GM18507 (cell line): Measurements from ENCODE around the gene LEKR1.
A peak's percentile ranks its signal among the peaks of the same experiment; 100 is the strongest.
"Not testable (repeated sequence)": the region's sequence is repeated elsewhere in the genome, so short reads cannot be mapped to it uniquely, and the experiment has no call there.

Experiments used
- DNase-seq: peaks from one replicate; pipeline ENCODE4 v3.0.0; 2011; ENCODE audit warnings: low read depth; ENCODE audit not compliant: insufficient read length; ENCODE audit errors: extremely low spot score
- FAIRE-seq: peaks from 2 replicates; lab custom pipeline; 2011; peaks lifted over from hg19 to GRCh38; lab: Jason Lieb, UNC

The LEKR1 gene

DNA sequence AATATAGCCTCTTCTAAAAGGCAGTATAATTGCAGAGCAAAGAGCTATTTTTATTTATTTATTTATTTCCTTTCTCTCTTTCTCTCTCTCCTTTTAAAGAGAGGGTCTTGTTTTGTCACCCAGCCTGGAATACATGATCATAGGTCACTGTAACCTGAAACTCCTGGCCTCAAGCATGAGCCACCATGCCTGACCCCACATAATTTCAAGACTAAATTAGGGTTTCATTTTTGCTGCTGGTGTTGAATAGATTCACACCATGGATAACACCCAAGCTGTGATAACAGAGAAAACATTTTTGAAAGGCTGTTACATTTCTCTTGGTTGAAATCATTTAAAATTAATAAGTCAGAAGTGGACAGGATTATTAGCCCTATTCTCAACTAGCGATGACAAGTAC, 131.6 kb downstream of the LEKR1 start:
- no peak for DNase-seq
- peak; percentile 84 for FAIRE-seq

GRCh38 chr3:156963096-156963495, 136.9 kb downstream of the LEKR1 start:
- no peak for DNase-seq
- FAIRE-seq, result no peak

- no peak for FAIRE-seq
Observed at GRCh38 chr3:156964577-156964976, 138.4 kb downstream of the LEKR1 start.

GRCh38 chr3:156966349-156966748, 140.2 kb downstream of the LEKR1 start:
- not testable (repeated sequence) for FAIRE-seq, DNase-seq

More at GRCh38 chr3:156964577-156964976, 138.4 kb downstream of the LEKR1 start:
- no peak for DNase-seq

- no peak for FAIRE-seq
- DNase-seq, result no peak
Observed at GRCh38 chr3:156973954-156974353, 147.8 kb downstream of the LEKR1 start.

DNA sequence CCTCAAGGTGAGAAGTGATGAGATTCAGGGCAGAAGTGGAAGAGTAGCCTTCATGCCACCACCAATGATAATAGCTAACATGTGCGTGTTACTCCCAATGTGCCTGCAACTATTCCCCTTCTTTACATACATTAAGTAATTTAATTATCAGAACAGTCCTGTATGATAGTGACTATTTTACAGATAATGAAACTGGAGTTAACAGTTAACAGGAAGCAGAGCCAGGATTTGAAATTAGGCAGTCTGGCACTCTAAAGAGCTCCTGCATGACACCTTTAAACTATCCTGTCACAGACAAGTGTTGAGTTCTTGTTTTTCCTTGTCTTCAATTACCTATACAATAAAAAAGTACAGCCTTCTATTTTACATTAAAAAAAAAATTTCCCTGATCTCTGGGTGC, 148.8 kb downstream of the LEKR1 start:
- peak; percentile 29 for FAIRE-seq

DNA sequence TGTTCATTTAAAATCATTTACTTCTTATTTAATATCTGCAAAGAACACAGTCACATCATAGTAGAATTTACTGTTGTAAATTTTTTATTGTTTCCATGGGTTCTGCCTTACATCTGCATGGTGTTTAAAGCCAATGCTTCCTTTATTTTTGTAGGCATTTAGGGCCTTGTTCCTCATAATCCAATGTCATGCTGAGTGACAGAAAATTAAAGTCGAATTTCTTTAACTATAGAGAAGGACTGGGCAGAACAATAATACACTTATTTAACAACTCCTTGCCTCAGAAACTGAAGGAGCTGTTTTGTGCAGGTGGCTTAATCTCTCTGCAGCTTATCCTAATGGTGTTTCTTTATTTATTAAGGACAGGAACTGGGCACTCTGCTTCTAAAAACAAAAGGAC, 149.6 kb downstream of the LEKR1 start:
- FAIRE-seq (no peak), DNase-seq (no peak)

More for the DNA sequence above, 148.8 kb downstream of the LEKR1 start:
- DNase-seq, result no peak

DNA sequence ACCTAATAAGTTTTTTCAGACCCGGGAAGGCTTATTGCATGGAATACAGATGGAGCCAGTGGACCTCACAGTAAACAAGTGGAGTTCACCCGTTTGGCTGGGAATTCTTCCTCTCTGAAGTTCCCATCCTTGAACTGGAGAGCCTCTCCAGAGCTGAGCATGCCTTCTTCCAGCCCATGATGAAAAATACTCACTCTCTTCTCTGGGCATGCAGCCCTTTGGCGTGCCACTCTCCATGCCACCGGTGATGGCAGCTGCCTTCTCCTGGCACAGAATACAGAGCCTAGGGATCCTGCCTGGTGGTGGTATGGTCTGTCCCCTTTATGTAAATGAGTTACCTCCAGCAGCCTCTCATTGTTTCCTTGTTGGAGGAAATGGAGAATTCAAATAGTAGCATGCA, 150.8 kb downstream of the LEKR1 start:
- no peak for DNase-seq
- FAIRE-seq, result no peak

DNA sequence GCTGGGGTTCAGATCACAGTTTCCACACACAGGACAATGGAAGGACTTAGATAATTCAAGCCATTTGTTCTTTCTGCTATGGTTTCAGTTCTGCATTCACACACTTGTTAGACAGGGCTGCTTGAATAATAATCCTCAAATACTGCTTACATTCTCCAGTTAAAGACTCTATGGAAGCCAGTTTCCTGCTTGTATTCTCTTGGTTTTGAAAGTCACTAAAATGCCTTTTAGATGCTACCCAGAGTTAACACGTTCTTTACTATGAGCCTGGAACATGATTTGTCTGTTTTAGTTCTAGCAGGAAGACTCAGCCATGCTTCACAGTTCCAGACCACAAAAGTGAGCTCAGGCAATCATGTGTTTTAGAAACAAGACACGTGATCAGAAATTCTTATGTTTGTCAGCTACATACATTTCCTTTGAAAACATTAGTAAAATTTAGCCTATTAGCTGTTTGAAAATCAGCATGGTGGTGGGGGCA, 152.4 kb downstream of the LEKR1 start:
- peak; percentile 22 for DNase-seq
- peak; percentile 96 for FAIRE-seq

DNA sequence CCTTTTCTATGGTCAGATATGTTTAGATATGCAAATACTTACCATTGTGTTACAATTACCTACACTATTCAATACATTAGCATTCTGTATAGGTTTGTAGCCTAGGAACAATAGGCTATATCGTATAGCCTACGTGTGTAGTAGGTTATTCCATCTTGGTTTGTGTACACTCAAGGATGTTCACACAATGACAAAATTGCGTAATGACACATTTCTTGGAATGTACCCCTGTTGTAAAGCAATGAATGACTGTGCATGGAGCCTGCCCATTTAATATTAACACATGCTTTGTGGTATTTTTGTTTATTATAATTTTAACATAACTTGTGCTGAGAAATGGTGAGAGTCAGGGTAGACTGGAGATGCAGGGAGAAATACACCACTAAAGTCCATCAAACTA, 154.9 kb downstream of the LEKR1 start:
- FAIRE-seq (no peak), DNase-seq (no peak)

DNA sequence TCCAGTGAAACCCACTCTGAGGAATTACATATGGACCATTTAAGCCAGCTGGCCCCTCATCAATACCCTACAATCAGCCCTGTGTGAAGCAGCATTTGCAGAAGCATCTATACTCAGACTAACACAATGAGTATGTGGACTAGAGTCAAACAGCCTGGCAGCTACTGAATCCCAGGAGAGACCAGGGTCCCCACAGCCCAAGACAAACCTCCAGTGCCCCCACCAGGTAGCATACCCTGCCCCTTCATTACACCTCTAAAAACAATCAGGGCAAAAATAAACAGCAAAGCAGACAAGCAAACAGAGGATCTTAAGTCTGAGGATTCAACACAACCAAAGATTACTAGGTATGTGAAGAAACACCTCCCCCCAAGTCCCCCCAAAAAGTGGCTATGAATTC, 157.4 kb downstream of the LEKR1 start:
- FAIRE-seq (no peak), DNase-seq (no peak)

DNA sequence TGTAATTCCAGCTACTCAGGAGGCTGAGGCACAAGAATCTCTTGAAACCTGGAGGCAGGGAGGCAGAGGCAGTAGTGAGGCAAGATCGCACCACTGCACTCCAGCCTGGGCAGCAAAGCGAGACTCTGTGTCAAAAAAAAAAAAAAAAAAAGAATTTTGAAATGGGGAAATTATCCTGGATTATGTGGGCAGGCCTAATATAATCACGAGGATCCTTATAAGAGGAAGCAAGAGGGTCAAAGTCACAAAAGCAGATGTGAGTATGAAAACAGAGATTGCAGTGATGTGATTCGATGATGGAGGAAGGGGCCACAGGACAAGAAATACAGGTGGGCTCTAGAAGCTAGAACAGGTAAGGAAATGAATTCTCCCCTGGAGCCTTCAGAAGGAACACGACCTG, 159.6 kb downstream of the LEKR1 start:
- no peak for FAIRE-seq
- DNase-seq, result no peak

- no peak for FAIRE-seq
- DNase-seq, result no peak
Observed at GRCh38 chr3:156987946-156988345, 161.8 kb downstream of the LEKR1 start.

DNA sequence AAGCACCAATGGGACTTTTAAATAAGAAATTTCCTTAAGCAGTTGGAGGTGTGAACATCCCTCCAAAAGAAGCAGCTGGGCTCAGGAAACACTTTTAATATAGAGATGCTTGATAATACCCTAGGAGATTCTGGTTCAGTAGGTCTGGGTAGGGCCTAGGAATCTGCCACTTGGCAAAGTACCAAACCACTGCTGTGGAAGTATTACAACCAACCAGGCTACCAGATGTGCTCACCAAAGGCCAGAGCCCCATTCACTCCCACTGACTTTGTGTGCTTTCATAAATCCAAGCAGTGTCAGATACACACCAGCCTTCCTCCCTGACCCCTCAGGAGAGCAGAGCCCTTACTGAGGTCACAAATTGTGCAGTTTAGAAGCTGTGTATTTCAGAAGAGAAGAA, 171.2 kb downstream of the LEKR1 start:
- FAIRE-seq, result no peak
- no peak for DNase-seq

- FAIRE-seq, result no peak
Observed at GRCh38 chr3:157001221-157001957, 175.2 kb downstream of the LEKR1 start.

DNA sequence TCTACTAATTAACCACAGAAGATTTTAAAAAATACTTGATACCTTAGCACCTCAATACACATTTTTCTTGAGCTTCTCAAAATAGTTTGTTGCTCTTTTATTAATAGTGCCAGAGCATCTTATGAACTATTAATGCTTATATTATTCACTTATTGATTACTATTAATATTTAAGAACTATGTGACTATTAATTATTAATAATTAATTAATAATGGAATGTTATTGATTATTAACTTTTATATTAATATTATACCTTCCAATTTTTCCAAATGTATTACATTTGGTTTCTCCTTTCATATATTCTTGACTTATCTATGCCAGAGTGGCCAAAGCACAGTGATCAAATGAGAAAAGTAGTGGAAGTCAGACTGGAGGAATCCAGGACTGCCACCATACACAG, 195.5 kb downstream of the LEKR1 start:
- no peak for DNase-seq
- FAIRE-seq, result no peak

More at GRCh38 chr3:157001221-157001957, 175.2 kb downstream of the LEKR1 start:
- DNase-seq, result no peak

DNA sequence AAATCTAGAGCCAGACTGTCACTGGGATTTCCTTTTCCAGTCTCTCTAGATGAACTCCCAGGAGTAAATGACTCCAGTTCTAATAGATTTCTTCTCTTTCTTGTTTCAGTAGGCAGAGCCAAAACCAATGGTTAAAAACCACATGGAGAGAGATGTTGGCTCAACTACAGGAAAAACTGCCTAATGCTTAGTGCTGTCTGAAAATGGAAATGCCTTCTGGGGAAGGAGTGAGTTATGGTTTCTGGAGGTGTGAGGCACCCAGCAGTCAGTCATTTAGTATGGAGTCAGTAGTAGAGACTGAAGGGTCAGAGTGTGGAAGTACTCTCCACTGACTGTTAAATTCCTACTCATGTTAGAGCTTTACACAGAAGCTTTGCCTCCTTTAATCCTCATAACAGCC, 197.1 kb downstream of the LEKR1 start:
- no peak for FAIRE-seq
- DNase-seq, result no peak

DNA sequence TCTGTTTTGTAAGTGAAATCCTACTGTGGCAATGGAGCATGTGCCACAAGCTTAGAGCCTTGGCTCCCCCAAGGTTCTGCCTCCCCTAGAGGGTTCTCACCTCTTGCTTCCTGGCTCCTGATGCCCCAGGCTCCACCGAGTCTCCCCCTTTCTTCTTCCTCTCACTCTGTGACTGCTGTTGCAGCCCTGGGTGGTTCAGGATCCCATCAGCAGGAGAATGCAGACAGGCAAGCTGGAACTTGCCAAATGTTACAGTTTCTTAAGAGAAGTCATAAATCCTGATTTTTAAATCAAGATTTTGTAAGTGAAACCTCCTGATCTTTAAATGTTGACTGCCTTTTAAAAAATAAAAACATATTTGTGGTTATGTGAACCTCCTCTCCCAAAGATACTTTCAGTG, 199.9 kb downstream of the LEKR1 start:
- no peak for FAIRE-seq
- DNase-seq, result no peak

GRCh38 chr3:157027861-157028745, 201.9 kb downstream of the LEKR1 start:
- FAIRE-seq (no peak), DNase-seq (no peak)

GRCh38 chr3:157029365-157029790, 203.2 kb downstream of the LEKR1 start:
- FAIRE-seq, result no peak
- DNase-seq, result no peak
